Stimulated activated CD8-positive, alpha-beta memory T cell treated with anti-CD3 and anti-CD28 coated beads, Interleukin-15, amount 100 ng/mL, for 48 hours (primary cell): ENCODE measurements around the gene CFD.
"Not testable (repeated sequence)": the region's sequence is repeated elsewhere in the genome, so short reads cannot be mapped to it uniquely, and the experiment has no call there.

Experiments used
- DNase-seq, 2 donors: peaks; one replicate each; pipeline ENCODE4 v3.0.0-alpha.2; 2020; ENCODE audit warnings: low read depth in 2 of 2

Gene CFD

GRCh38 chr19:888581-889385, 29.3 kb downstream of the CFD start:
- peak in 1 of 2 donors; percentile 46 for DNase-seq

- no peak for DNase-seq
These were observed 30.3 kb downstream of the CFD start for GRCh38 chr19:889662-890295.

GRCh38 chr19:890831-891230, 31.4 kb downstream of the CFD start:
- DNase-seq, result no peak

- DNase-seq, result not testable (repeated sequence)
These were observed 32.1 kb downstream of the CFD start for GRCh38 chr19:891421-892200.

GRCh38 chr19:892243-892893, 32.9 kb downstream of the CFD start:
- DNase-seq, result no peak

- peak; percentile 80 to 84 for DNase-seq
These were observed 33.6 kb downstream of the CFD start, which contains the start of the genes MED16 and RNU6-9 for GRCh38 chr19:892894-893689. Gene MED16 (minus strand): TSS chr19:893187. CDS start chr19:891131, 2,056 bp downstream. Gene RNU6-9 (plus strand): TSS chr19:893484.

- DNase-seq, result no peak
These were observed 37.0 kb downstream of the CFD start for GRCh38 chr19:896434-896833.

GRCh38 chr19:896999-897398, 37.5 kb downstream of the CFD start:
- no peak for DNase-seq

- no peak for DNase-seq
These were observed 38.1 kb downstream of the CFD start for GRCh38 chr19:897442-898039.

- no peak for DNase-seq
These were observed 39.2 kb downstream of the CFD start for GRCh38 chr19:898663-899062.

GRCh38 chr19:899336-900042, 40.0 kb downstream of the CFD start:
- DNase-seq, result no peak

GRCh38 chr19:900043-900301, 40.5 kb downstream of the CFD start:
- DNase-seq, result no peak

- no peak for DNase-seq
These were observed 41.0 kb downstream of the CFD start for GRCh38 chr19:900302-901111.

- no peak for DNase-seq
These were observed 42.0 kb downstream of the CFD start for GRCh38 chr19:901216-902092.

- DNase-seq, result no peak
These were observed 42.6 kb downstream of the CFD start for GRCh38 chr19:902093-902370.

GRCh38 chr19:902446-903226, 43.2 kb downstream of the CFD start:
- no peak for DNase-seq

GRCh38 chr19:903266-903797, 43.9 kb downstream of the CFD start:
- DNase-seq, result no peak

- DNase-seq, result no peak
These were observed 45.1 kb downstream of the CFD start for GRCh38 chr19:904545-904944.
